Measurements from ENCODE around the gene NIP7. TPM values are rescaled to one million over a fixed set of nuclear protein-coding genes. Genes with fewer than 3 reads are reported as not detected.

Gene NIP7
- total RNA-seq, 2 donors from 2014 or later, result 11.0 to 33.4 TPM

DNA sequence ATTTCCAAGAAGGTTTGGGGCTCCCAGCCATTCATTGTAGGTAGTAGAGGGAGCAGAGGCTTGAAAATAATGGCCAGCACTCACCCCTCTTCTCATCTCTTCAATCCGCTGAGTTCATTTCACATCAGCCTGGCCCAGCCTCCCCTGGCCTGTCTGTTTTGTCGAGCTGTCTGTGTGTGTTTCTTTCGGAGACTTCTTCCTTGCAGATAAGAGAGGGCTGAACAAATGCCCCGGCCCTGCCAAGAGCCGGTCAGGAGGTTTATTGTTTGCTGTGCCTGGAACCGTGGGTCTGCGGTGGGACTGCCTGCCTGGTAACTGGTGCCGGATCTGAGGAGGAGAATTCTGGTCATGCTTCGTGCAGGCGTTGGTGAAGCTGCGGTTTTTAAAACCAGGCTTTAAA is 25.0 kb upstream of the NIP7 start:
- Histone ChIP-seq H3K9me3 (no peaks in the 10 kb centered on the region), H3K27me3 (replicated peaks; ENCODE audit: insufficient read depth) (no peaks in the 10 kb centered on the region), H3K4me1 (ENCODE audit: control insufficient read depth in 1 of 2, low read depth in 2 of 2) (peaks cover 17 to 19% of the 10 kb centered on the region in 2 donors), H3K27ac (no peak overlapping the region), H3K36me3 (peaks cover 33% of the 10 kb centered on the region), H3K4me3 (no peak overlapping the region)
- ATAC-seq (ENCODE audit: insufficient number of reproducible peaks, low FRiP score, low read depth) (no peak), DNase-seq (ENCODE audit: low spot score) (no peak)
- TF ChIP-seq, protein P1, sequence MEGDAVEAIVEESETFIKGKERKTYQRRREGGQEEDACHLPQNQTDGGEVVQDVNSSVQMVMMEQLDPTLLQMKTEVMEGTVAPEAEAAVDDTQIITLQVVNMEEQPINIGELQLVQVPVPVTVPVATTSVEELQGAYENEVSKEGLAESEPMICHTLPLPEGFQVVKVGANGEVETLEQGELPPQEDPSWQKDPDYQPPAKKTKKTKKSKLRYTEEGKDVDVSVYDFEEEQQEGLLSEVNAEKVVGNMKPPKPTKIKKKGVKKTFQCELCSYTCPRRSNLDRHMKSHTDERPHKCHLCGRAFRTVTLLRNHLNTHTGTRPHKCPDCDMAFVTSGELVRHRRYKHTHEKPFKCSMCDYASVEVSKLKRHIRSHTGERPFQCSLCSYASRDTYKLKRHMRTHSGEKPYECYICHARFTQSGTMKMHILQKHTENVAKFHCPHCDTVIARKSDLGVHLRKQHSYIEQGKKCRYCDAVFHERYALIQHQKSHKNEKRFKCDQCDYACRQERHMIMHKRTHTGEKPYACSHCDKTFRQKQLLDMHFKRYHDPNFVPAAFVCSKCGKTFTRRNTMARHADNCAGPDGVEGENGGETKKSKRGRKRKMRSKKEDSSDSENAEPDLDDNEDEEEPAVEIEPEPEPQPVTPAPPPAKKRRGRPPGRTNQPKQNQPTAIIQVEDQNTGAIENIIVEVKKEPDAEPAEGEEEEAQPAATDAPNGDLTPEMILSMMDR (IDR thresholded peaks at IDR 0.05), result no peak

DNA sequence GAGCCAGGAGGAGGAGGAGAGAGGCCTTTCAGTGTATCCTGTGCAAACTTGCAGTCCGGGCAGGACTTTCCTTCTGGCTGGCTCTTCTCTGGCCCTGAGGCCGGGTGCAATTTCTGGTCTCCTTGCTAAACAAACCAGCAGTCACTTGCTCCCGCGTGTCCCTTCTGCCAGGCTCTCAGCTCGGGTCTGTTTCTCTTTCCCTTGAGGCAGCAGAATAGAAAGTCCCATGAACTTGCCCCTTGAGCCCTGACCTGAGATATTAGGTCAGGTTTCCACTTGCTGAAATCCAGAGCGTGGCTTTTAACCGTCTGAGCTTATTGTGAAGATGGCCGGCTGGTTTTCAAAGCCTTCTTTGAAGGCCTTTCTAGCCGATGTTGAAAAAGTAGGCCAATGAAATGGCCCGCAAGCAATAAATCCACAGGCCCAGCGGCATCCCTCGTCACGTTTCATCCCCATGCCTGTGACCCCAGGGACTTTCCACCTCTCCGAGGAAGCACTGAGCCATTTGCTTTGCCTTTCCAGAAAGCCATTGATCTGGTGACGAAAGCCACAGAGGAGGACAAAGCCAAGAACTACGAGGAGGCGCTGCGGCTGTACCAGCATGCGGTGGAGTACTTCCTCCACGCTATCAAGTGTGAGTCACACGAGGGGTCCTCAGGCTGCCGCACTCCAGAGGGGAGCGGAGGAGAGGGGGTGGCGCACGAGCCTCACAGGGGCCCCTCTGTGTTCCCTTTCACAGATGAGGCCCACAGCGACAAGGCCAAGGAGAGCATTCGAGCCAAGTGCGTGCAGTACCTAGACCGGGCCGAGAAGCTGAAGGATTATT is 23.9 kb upstream of the NIP7 start:
- Histone ChIP-seq H3K9me3 (no peaks in the 10 kb centered on the region), H3K4me3 (no peak overlapping the region), H3K27me3 (replicated peaks; ENCODE audit: insufficient read depth) (no peaks in the 10 kb centered on the region), H3K27ac (no peak overlapping the region), H3K4me1 (ENCODE audit: control insufficient read depth in 1 of 2, low read depth in 2 of 2) (peaks cover 14% of the 10 kb centered on the region in 2 donors), H3K36me3 (peaks cover 44% of the 10 kb centered on the region)
- no peak for ATAC-seq (ENCODE audit: insufficient number of reproducible peaks, low FRiP score, low read depth)
- TF ChIP-seq, protein P1 (IDR thresholded peaks at IDR 0.05), result no peak
- DNase-seq (ENCODE audit: low spot score), result no peak

DNA sequence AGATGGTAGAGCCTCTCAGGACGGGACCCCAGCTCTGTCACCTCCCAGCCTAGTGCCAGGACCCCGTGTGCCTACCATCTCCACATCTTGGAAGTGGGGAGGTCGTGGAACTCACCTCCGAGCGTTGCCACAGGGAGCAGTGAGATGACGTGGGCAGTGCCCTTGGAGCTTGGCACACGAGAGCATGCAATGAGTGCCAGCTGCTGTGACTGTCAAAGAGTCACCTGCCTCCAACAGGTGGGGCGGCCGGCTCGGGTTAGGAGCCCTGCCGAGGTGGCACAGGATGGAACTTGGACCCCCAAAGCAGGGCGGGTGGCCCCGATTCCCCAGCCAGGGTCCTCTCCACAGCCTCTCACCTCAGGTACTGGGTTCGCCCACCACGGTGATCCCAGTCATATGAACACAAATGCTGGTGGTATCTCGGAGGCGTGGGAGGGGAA is 23.0 kb upstream of the NIP7 start:
- Histone ChIP-seq H3K27me3 (replicated peaks; ENCODE audit: insufficient read depth) (no peaks in the 10 kb centered on the region), H3K4me3 (no peak overlapping the region), H3K9me3 (no peaks in the 10 kb centered on the region), H3K27ac (no peak overlapping the region), H3K36me3 (peaks cover 53% of the 10 kb centered on the region), H3K4me1 (ENCODE audit: control insufficient read depth in 1 of 2, low read depth in 2 of 2) (peaks cover 14% of the 10 kb centered on the region in 2 donors)
- TF ChIP-seq, protein P1 (IDR thresholded peaks at IDR 0.05), result no peak
- DNase-seq (ENCODE audit: low spot score) (no peak), ATAC-seq (ENCODE audit: insufficient number of reproducible peaks, low FRiP score, low read depth) (no peak)

DNA sequence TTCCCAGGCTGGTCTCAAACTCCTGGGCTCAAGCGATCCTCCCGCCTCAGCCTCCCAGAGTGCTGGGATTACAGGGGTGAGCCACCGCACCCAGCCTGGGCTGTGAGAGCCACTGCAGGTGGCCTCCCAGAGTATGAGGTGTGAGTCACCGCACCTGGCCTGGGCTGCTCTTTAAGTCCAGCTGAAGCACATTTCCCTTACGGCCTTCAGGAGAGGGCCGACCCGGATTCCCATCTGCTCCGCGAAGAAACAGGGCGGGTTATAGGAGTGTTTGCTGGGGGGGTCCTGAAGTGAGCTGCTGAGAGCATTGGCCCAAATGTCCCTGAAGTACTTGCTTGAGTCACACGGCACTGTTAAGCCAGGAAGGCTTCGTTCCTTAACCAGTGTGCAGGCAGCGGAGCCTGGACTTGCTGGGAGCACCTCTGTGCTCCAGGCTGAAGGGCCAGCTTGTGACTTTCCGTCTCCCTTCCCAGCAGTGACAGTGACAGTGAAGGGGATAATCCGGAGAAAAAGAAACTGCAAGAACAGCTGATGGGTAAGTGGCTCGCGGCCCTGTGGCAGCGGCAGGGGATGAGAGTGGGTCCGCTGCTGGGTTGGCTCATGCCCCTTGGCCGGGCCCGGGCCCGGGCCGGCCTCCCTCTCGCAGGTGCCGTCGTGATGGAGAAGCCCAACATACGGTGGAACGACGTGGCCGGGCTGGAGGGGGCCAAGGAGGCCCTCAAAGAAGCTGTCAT is 21.2 kb upstream of the NIP7 start:
- H3K9me3 ChIP-seq, result no peaks in the 10 kb centered on the region
- TF ChIP-seq, protein P1 (IDR thresholded peaks at IDR 0.05), result no peak
- no peaks in the 10 kb centered on the region for H3K27me3 ChIP-seq (replicated peaks; ENCODE audit: insufficient read depth)
- DNase-seq (ENCODE audit: low spot score) (no peak), ATAC-seq (ENCODE audit: insufficient number of reproducible peaks, low FRiP score, low read depth) (no peak)
- no peak overlapping the region for H3K27ac ChIP-seq
- peaks cover 0 to under 1% of the 10 kb centered on the region in 2 donors for H3K4me1 ChIP-seq (ENCODE audit: control insufficient read depth in 1 of 2, low read depth in 2 of 2)
- peaks cover 70% of the 10 kb centered on the region for H3K36me3 ChIP-seq
- H3K4me3 ChIP-seq, result no peak overlapping the region

DNA sequence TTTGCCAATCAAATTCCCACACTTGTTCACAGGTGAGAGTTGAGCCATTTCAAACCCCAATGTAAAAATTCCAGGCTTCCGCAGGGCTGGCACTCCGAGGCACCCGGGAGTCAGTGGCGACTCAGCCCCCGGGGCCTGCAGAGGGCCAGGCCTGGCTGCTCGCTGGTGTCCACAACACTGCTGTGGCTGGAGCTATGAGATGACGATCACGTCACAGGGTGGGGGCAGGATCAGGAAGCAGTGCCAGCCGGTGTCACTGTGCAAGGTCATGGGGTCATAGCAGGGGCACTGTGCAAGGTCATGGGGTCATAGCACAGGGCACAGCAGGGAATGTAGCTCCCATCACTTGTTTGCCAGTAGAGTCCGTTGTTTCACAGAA is 20.7 kb upstream of the NIP7 start:
- H3K36me3 ChIP-seq, result peaks cover 74% of the 10 kb centered on the region
- TF ChIP-seq, protein P1 (IDR thresholded peaks at IDR 0.05), result no peak
- H3K27ac ChIP-seq, result no peak overlapping the region
- no peaks in the 10 kb centered on the region for H3K9me3 ChIP-seq
- ATAC-seq (ENCODE audit: insufficient number of reproducible peaks, low FRiP score, low read depth), result no peak
- no peaks in the 10 kb centered on the region for H3K27me3 ChIP-seq (replicated peaks; ENCODE audit: insufficient read depth)
- DNase-seq (ENCODE audit: low spot score), result no peak
- H3K4me3 ChIP-seq, result no peak overlapping the region
- peaks cover 0 to under 1% of the 10 kb centered on the region in 2 donors for H3K4me1 ChIP-seq (ENCODE audit: control insufficient read depth in 1 of 2, low read depth in 2 of 2)
